NCI-H526 (cell line): ENCODE data around the gene PSMD13.

Experiments used
- DNase-seq, 2 experiments: peaks; one replicate each; lab custom pipeline; 2025; lab: John Stamatoyannopoulos, UW

The PSMD13 gene

GRCh38 chr11:299081-299891, 62.5 kb downstream of the PSMD13 start, which contains the start of gene IFITM5:
TSS of gene IFITM5 (minus strand) at chr11:299526. CDS start at chr11:299490, 36 bp downstream.
- no peak for DNase-seq

DNA sequence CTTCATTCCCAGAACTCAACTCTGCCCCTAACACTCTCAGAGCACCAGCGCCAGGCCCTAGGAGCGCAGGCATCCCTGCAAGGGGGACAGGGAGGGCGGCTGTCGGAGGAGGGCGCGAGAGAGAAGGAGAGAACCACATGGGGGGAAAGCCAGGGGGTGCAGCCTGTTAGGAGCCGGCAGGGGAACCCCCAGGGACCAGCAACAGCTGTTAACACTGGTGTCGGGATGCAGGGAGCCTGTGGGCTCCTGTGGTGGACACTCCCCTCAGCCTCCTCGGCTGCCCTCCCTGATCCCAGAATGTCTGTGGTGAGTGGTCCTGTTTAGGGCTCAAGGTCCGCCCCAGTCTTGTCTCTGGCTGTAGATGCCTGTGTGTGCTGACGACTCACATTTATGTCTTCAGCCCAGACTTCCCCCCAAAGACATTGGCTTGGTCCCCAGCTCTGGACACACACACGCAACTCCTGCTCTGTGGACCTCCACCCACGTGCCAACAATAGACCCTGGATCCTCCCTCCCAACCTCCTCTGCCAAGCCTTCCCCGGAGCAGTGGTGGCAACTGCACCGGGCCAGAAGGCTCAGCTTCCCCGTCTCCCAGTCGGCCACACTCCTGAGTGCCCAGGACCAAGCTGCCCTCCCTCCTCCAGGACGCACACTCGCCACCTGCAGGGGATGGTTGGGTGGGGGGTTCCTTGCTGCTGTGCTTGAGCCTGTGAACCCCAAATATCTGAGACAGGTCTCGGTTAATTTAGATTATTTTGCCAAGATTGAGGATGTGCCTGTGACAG, 63.4 kb downstream of the PSMD13 start:
- peak in 1 of 2 experiments; percentile 25 for DNase-seq
